IgD-negative memory B cell (primary cell): ENCODE results near the gene HCRT. TPM values are rescaled to one million over a fixed set of nuclear protein-coding genes. Genes with fewer than 3 reads are reported as not detected.

Experiments used
- H3K27ac Mint-ChIP-seq, 3 donors: one replicate each; pipeline ENCODE4 v1.8.0; 2020 to 2022; ENCODE audit warnings: mild to moderate bottlenecking in 3 of 3, mixed read lengths in 3 of 3, moderate library complexity in 1 of 3
- H3K27me3 Mint-ChIP-seq: one replicate; pipeline ENCODE4 v1.8.0; 2021; ENCODE audit warnings: mixed read lengths
- H3K36me3 Mint-ChIP-seq: one replicate; pipeline ENCODE4 v1.8.0; 2020; ENCODE audit warnings: mild to moderate bottlenecking, mixed read lengths
- H3K4me1 Mint-ChIP-seq, 3 donors: one replicate each; pipeline ENCODE4 v1.8.0; 2020 to 2022; ENCODE audit warnings: mixed read lengths in 3 of 3, mild to moderate bottlenecking in 1 of 3
- H3K4me3 Mint-ChIP-seq, 4 donors: one replicate each; pipeline ENCODE4 v1.8.0; 2020 to 2022; ENCODE audit warnings: mild to moderate bottlenecking in 4 of 4, mixed read lengths in 4 of 4, moderate library complexity in 3 of 4
- H3K9me3 Mint-ChIP-seq, 3 donors: one replicate each; pipeline ENCODE4 v1.8.0; 2020 to 2021; ENCODE audit warnings: mixed read lengths in 3 of 3, mild to moderate bottlenecking in 1 of 3
- polyA plus RNA-seq: library from polyadenylated mRNA; unstranded; fragments of 300-500 nt; fragmentation: Illumina TruSeq; gene quantifications from one replicate; pipeline ENCODE4 v1.2.3, GENCODE V29; 2021

HCRT gene
- polyA plus RNA-seq, 1 donor from 2014 or later, result not detected

- Mint-ChIP-seq H3K27ac (peak overlapping the region; percentile 3 to 73 (median 59)), H3K27me3 (peaks cover 6% of the 10 kb centered on the region)
Measured at GRCh38 chr17:42179335-42179734, 5.9 kb downstream of the HCRT start.

GRCh38 chr17:42178817-42179216 lies 6.4 kb downstream of the HCRT start:
- no peaks in the 10 kb centered on the region for H3K9me3 Mint-ChIP-seq
- peaks cover 24 to 27% (median 25%) of the 10 kb centered on the region in 3 donors for H3K4me1 Mint-ChIP-seq
- H3K27me3 Mint-ChIP-seq, result peaks cover 6% of the 10 kb centered on the region
- peak overlapping the region; percentile 10 to 62 (median 52) for H3K4me3 Mint-ChIP-seq
- H3K27ac Mint-ChIP-seq, result peak overlapping the region; percentile 59 to 73 (median 71)
- H3K36me3 Mint-ChIP-seq, result peaks cover 2% of the 10 kb centered on the region

More at GRCh38 chr17:42179335-42179734, 5.9 kb downstream of the HCRT start:
- peak overlapping the region in 3 of 4 donors; percentile 60 to 81 (median 63) for H3K4me3 Mint-ChIP-seq
- no peaks in the 10 kb centered on the region for H3K9me3 Mint-ChIP-seq
- H3K4me1 Mint-ChIP-seq, result peaks cover 25 to 27% (median 27%) of the 10 kb centered on the region in 3 donors
- H3K36me3 Mint-ChIP-seq, result peaks cover 2% of the 10 kb centered on the region

GRCh38 chr17:42177684-42178083 lies 7.6 kb downstream of the HCRT start:
- Mint-ChIP-seq H3K36me3 (peaks cover 2% of the 10 kb centered on the region), H3K27me3 (peaks cover 6% of the 10 kb centered on the region), H3K9me3 (no peaks in the 10 kb centered on the region), H3K4me1 (peaks cover 15 to 23% (median 18%) of the 10 kb centered on the region in 3 donors), H3K27ac (no peak overlapping the region), H3K4me3 (peak overlapping the region in 2 of 4 donors; percentile 9 to 34)

- Mint-ChIP-seq H3K9me3 (no peaks in the 10 kb centered on the region), H3K4me3 (peak overlapping the region in 1 of 4 donors; percentile 9), H3K27ac (no peak overlapping the region), H3K36me3 (peaks cover 5% of the 10 kb centered on the region), H3K27me3 (peaks cover 1% of the 10 kb centered on the region), H3K4me1 (peaks cover 10 to 12% (median 11%) of the 10 kb centered on the region in 3 donors)
Measured at GRCh38 chr17:42174126-42174783, 11.0 kb downstream of the HCRT start.

- H3K4me3 Mint-ChIP-seq, result no peak overlapping the region
- H3K4me1 Mint-ChIP-seq, result no peaks in the 10 kb centered on the region
- peaks cover 3% of the 10 kb centered on the region for H3K36me3 Mint-ChIP-seq
- H3K9me3 Mint-ChIP-seq, result no peaks in the 10 kb centered on the region
- peaks cover 1% of the 10 kb centered on the region for H3K27me3 Mint-ChIP-seq
- no peak overlapping the region for H3K27ac Mint-ChIP-seq
Measured at GRCh38 chr17:42171831-42172230, 13.4 kb downstream of the HCRT start.

- Mint-ChIP-seq H3K4me1 (no peaks in the 10 kb centered on the region), H3K27me3 (no peaks in the 10 kb centered on the region), H3K9me3 (no peaks in the 10 kb centered on the region), H3K27ac (peak overlapping the region in 1 of 3 donors; percentile 62), H3K36me3 (peaks cover 3% of the 10 kb centered on the region), H3K4me3 (no peak overlapping the region)
Measured at GRCh38 chr17:42169351-42169750, 15.9 kb downstream of the HCRT start.

GRCh38 chr17:42167807-42168206 lies 17.4 kb downstream of the HCRT start:
- no peak overlapping the region for H3K4me3 Mint-ChIP-seq
- H3K9me3 Mint-ChIP-seq, result no peaks in the 10 kb centered on the region
- H3K27me3 Mint-ChIP-seq, result no peaks in the 10 kb centered on the region
- H3K27ac Mint-ChIP-seq, result no peak overlapping the region
- peaks cover 3% of the 10 kb centered on the region for H3K36me3 Mint-ChIP-seq
- no peaks in the 10 kb centered on the region for H3K4me1 Mint-ChIP-seq

- H3K27ac Mint-ChIP-seq, result no peak overlapping the region
- no peak overlapping the region for H3K4me3 Mint-ChIP-seq
- peaks cover 3% of the 10 kb centered on the region for H3K36me3 Mint-ChIP-seq
Measured at GRCh38 chr17:42166196-42166763, 19.0 kb downstream of the HCRT start.

GRCh38 chr17:42165751-42166150 lies 19.5 kb downstream of the HCRT start:
- H3K36me3 Mint-ChIP-seq, result peaks cover 3% of the 10 kb centered on the region
- H3K27me3 Mint-ChIP-seq, result no peaks in the 10 kb centered on the region
- H3K4me1 Mint-ChIP-seq, result peaks cover 0 to 4% (median 0%) of the 10 kb centered on the region in 3 donors
- no peaks in the 10 kb centered on the region for H3K9me3 Mint-ChIP-seq
- H3K27ac Mint-ChIP-seq, result no peak overlapping the region
- no peak overlapping the region for H3K4me3 Mint-ChIP-seq

More at GRCh38 chr17:42166196-42166763, 19.0 kb downstream of the HCRT start:
- no peaks in the 10 kb centered on the region for H3K9me3 Mint-ChIP-seq
- H3K27me3 Mint-ChIP-seq, result no peaks in the 10 kb centered on the region
- peaks cover 0 to 4% (median 0%) of the 10 kb centered on the region in 3 donors for H3K4me1 Mint-ChIP-seq

GRCh38 chr17:42163696-42164407 lies 21.4 kb downstream of the HCRT start:
- Mint-ChIP-seq H3K4me1 (peaks cover 0 to 4% (median 0%) of the 10 kb centered on the region in 3 donors), H3K27me3 (no peaks in the 10 kb centered on the region), H3K27ac (no peak overlapping the region), H3K4me3 (no peak overlapping the region), H3K36me3 (no peaks in the 10 kb centered on the region), H3K9me3 (no peaks in the 10 kb centered on the region)

GRCh38 chr17:42163113-42163512 lies 22.1 kb downstream of the HCRT start:
- no peak overlapping the region for H3K4me3 Mint-ChIP-seq
- H3K27ac Mint-ChIP-seq, result no peak overlapping the region
- H3K9me3 Mint-ChIP-seq, result no peaks in the 10 kb centered on the region
- H3K36me3 Mint-ChIP-seq, result no peaks in the 10 kb centered on the region
- peaks cover 0 to 4% (median 0%) of the 10 kb centered on the region in 3 donors for H3K4me1 Mint-ChIP-seq
- no peaks in the 10 kb centered on the region for H3K27me3 Mint-ChIP-seq

GRCh38 chr17:42160531-42160910 lies 24.7 kb downstream of the HCRT start:
- Mint-ChIP-seq H3K27ac (no peak overlapping the region), H3K9me3 (no peaks in the 10 kb centered on the region), H3K4me1 (peaks cover 0 to 6% (median 2%) of the 10 kb centered on the region in 3 donors), H3K4me3 (no peak overlapping the region), H3K36me3 (no peaks in the 10 kb centered on the region), H3K27me3 (no peaks in the 10 kb centered on the region)

- H3K27me3 Mint-ChIP-seq, result no peaks in the 10 kb centered on the region
- no peak overlapping the region for H3K4me3 Mint-ChIP-seq
- H3K9me3 Mint-ChIP-seq, result peaks cover 0 to under 1% (median 0%) of the 10 kb centered on the region in 3 donors
- peaks cover 2 to 6% (median 2%) of the 10 kb centered on the region in 3 donors for H3K4me1 Mint-ChIP-seq
- H3K36me3 Mint-ChIP-seq, result no peaks in the 10 kb centered on the region
- no peak overlapping the region for H3K27ac Mint-ChIP-seq
Measured at GRCh38 chr17:42159796-42160530, 25.3 kb downstream of the HCRT start.

- no peaks in the 10 kb centered on the region for H3K36me3 Mint-ChIP-seq
- H3K27ac Mint-ChIP-seq, result peak overlapping the region in 1 of 3 donors; percentile 2
- peak overlapping the region; percentile 19 to 98 (median 80) for H3K4me3 Mint-ChIP-seq
- peaks cover 18 to 23% (median 22%) of the 10 kb centered on the region in 3 donors for H3K4me1 Mint-ChIP-seq
- no peaks in the 10 kb centered on the region for H3K27me3 Mint-ChIP-seq
- H3K9me3 Mint-ChIP-seq, result peaks cover 0 to 2% (median 0%) of the 10 kb centered on the region in 3 donors
Measured at GRCh38 chr17:42155614-42156045, 29.6 kb downstream of the HCRT start.
